Astrocyte (in vitro differentiated cells and primary cell): ENCODE data around the gene HLA-DMB. TPM values are rescaled to one million over a fixed set of nuclear protein-coding genes. Genes with fewer than 3 reads are reported as not detected.

Experiments used
- DNase-seq: peaks from one replicate; pipeline ENCODE4 v3.0.0-alpha.2; 2010; ENCODE audit warnings: low read depth
- FAIRE-seq: peaks from 2 replicates; lab custom pipeline; 2011; peaks lifted over from hg19 to GRCh38; lab: Jason Lieb, UNC
- H2AFZ ChIP-seq: 2 replicates; pipeline ENCODE4 v1.6.0; 2012; ENCODE audit warnings: low read depth, low read length, inconsistent platforms
- H3K27ac ChIP-seq: 2 replicates; pipeline ENCODE4 v1.5.1; 2011; ENCODE audit warnings: low read depth, low read length, inconsistent platforms
- H3K27me3 ChIP-seq: 2 replicates; pipeline ENCODE4 v1.6.0; 2011; ENCODE audit warnings: low read length, inconsistent platforms; ENCODE audit not compliant: insufficient read depth
- H3K36me3 ChIP-seq: 2 replicates; pipeline ENCODE4 v1.5.1; 2011; ENCODE audit warnings: low read length, inconsistent platforms; ENCODE audit not compliant: insufficient read depth
- H3K4me1 ChIP-seq: 2 replicates; pipeline ENCODE4 v1.5.1; 2011; ENCODE audit warnings: low read length, inconsistent platforms; ENCODE audit not compliant: insufficient read depth
- H3K4me2 ChIP-seq: 2 replicates; pipeline ENCODE4 v1.6.0; 2012; ENCODE audit warnings: low read length, inconsistent platforms
- H3K4me3 ChIP-seq: 2 replicates; pipeline ENCODE4 v1.5.1; 2011; ENCODE audit warnings: low read depth, mild to moderate bottlenecking, low read length, inconsistent platforms; ENCODE audit not compliant: insufficient read depth
- H3K79me2 ChIP-seq: 2 replicates; pipeline ENCODE4 v1.6.0; 2012; ENCODE audit warnings: mild to moderate bottlenecking, low read length, inconsistent platforms; ENCODE audit not compliant: insufficient read depth
- H3K9ac ChIP-seq: 2 replicates; pipeline ENCODE4 v1.6.0; 2012; ENCODE audit warnings: mild to moderate bottlenecking, low read length, inconsistent platforms
- H3K9me3 ChIP-seq: 2 replicates; pipeline ENCODE4 v1.5.1; 2012; ENCODE audit warnings: low read depth, mild to moderate bottlenecking, low read length, inconsistent platforms; ENCODE audit not compliant: insufficient read depth
- H4K20me1 ChIP-seq: 2 replicates; pipeline ENCODE4 v1.6.0; 2012; ENCODE audit warnings: low read length, inconsistent platforms; ENCODE audit not compliant: insufficient read depth
- H3K27ac Mint-ChIP-seq: one replicate; pipeline ENCODE4 v1.8.0; 2021; ENCODE audit warnings: mild to moderate bottlenecking, mixed read lengths; ENCODE audit not compliant: unreplicated experiment
- H3K27me3 Mint-ChIP-seq: one replicate; pipeline ENCODE4 v1.8.0; 2021; ENCODE audit warnings: low read depth, mixed read lengths; ENCODE audit not compliant: unreplicated experiment
- H3K36me3 Mint-ChIP-seq: one replicate; pipeline ENCODE4 v1.8.0; 2021; ENCODE audit warnings: low read depth, mixed read lengths; ENCODE audit not compliant: unreplicated experiment
- H3K4me1 Mint-ChIP-seq: one replicate; pipeline ENCODE4 v1.8.0; 2021; ENCODE audit warnings: low read depth, mixed read lengths; ENCODE audit not compliant: unreplicated experiment
- H3K4me3 Mint-ChIP-seq: one replicate; pipeline ENCODE4 v1.8.0; 2021; ENCODE audit warnings: mild to moderate bottlenecking, moderate library complexity, mixed read lengths; ENCODE audit not compliant: unreplicated experiment
- H3K9me3 Mint-ChIP-seq: one replicate; pipeline ENCODE4 v1.8.0; 2021; ENCODE audit warnings: mild to moderate bottlenecking, mixed read lengths; ENCODE audit not compliant: unreplicated experiment
- EZH2 ChIP-seq: IDR thresholded peaks from 2 replicates; pipeline ENCODE4 v1.6.1; 2012; ENCODE audit warnings: mild to moderate bottlenecking, low read length, inconsistent platforms; ENCODE audit not compliant: insufficient read depth
- total RNA-seq: library from RNA; stranded (reverse); gene quantifications from 2 replicates; pipeline ENCODE4 v1.2.1, GENCODE V29; 2021
- TF ChIP-seq, protein P1 (sequence below): IDR thresholded peaks from 2 replicates; pipeline ENCODE4 v1.5.1; 2011; ENCODE audit warnings: low read depth, mild to moderate bottlenecking, inconsistent platforms, low read length, moderate library complexity; ENCODE audit not compliant: insufficient read depth

Gene HLA-DMB
- total RNA-seq, 1 donor from 2014 or later = 0.11 TPM

DNA sequence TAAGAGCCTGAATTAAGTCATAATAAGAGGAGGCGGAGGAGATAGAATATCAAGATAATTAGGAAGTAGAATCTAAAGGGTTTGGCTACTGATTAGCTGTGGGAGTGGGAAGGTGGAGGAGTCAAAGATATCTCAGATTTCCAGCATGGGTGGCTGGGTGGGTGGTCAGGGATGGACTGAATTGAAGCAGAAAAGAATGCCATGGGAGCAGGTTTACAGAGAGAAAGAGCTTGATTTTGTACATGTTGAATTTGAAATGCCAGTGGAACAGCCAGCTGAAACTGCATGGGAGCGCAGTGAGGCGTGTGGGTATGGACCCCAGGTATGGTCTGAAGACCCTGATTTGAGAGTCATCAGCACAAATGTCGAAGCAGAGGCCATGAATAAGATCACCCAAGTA is 13.4 kb upstream of the HLA-DMB start:
- TF ChIP-seq, protein P1, sequence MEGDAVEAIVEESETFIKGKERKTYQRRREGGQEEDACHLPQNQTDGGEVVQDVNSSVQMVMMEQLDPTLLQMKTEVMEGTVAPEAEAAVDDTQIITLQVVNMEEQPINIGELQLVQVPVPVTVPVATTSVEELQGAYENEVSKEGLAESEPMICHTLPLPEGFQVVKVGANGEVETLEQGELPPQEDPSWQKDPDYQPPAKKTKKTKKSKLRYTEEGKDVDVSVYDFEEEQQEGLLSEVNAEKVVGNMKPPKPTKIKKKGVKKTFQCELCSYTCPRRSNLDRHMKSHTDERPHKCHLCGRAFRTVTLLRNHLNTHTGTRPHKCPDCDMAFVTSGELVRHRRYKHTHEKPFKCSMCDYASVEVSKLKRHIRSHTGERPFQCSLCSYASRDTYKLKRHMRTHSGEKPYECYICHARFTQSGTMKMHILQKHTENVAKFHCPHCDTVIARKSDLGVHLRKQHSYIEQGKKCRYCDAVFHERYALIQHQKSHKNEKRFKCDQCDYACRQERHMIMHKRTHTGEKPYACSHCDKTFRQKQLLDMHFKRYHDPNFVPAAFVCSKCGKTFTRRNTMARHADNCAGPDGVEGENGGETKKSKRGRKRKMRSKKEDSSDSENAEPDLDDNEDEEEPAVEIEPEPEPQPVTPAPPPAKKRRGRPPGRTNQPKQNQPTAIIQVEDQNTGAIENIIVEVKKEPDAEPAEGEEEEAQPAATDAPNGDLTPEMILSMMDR = no peak
- no peak for TF ChIP-seq EZH2
- peaks cover 8% of the 10 kb centered on the region for H3K36me3 Mint-ChIP-seq
- H3K27me3 Mint-ChIP-seq = peaks cover under 1% of the 10 kb centered on the region
- no peaks in the 10 kb centered on the region for H3K9me3 Mint-ChIP-seq
- H3K9ac ChIP-seq = no peak overlapping the region
- FAIRE-seq (no peak), DNase-seq (no peak)
- H3K36me3 ChIP-seq = no peaks in the 10 kb centered on the region
- no peaks in the 10 kb centered on the region for H3K4me1 Mint-ChIP-seq
- no peak overlapping the region for H3K27ac Mint-ChIP-seq
- no peak overlapping the region for H3K27ac ChIP-seq
- H3K9me3 ChIP-seq = no peaks in the 10 kb centered on the region
- no peaks in the 10 kb centered on the region for H3K4me1 ChIP-seq
- H2AFZ ChIP-seq = no peak overlapping the region
- H3K4me3 Mint-ChIP-seq = peak overlapping the region; percentile 10
- no peak overlapping the region for H3K4me3 ChIP-seq
- no peaks in the 10 kb centered on the region for H3K79me2 ChIP-seq
- peaks cover 3% of the 10 kb centered on the region for H3K27me3 ChIP-seq
- H4K20me1 ChIP-seq = no peaks in the 10 kb centered on the region
- no peak overlapping the region for H3K4me2 ChIP-seq

DNA sequence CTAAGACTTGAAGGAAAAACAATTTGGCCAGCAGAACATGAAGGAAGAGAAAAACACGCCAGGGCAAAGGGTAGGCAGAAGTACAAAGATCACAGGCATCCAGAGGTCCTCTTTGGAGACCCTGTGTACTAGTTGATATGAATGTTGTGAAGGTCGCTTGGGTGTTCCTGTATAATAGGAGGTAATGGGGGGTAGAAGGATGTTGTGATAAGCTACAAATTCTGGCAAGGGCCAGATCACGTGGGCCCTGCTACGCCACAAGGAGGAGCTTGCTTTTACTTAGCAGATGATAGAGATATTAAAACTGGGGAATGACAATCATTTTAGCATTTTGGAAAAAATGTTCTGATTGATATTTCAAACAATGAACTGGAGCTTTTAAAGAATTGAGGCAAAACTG is 12.9 kb upstream of the HLA-DMB start:
- DNase-seq (no peak), FAIRE-seq (no peak)
- Histone ChIP-seq H3K9ac (no peak overlapping the region), H3K27ac (no peak overlapping the region), H4K20me1 (no peaks in the 10 kb centered on the region), H3K4me2 (no peak overlapping the region), H3K79me2 (no peaks in the 10 kb centered on the region), H3K4me3 (no peak overlapping the region), H3K36me3 (no peaks in the 10 kb centered on the region), H3K27me3 (peaks cover 3% of the 10 kb centered on the region), H3K9me3 (no peaks in the 10 kb centered on the region), H2AFZ (no peak overlapping the region), H3K4me1 (no peaks in the 10 kb centered on the region)
- no peaks in the 10 kb centered on the region for H3K4me1 Mint-ChIP-seq
- no peak overlapping the region for H3K27ac Mint-ChIP-seq
- peaks cover 4% of the 10 kb centered on the region for H3K27me3 Mint-ChIP-seq
- H3K4me3 Mint-ChIP-seq = no peak overlapping the region
- H3K9me3 Mint-ChIP-seq = no peaks in the 10 kb centered on the region
- peaks cover 8% of the 10 kb centered on the region for H3K36me3 Mint-ChIP-seq
- TF ChIP-seq, protein P1 = no peak
- TF ChIP-seq EZH2 = no peak

DNA sequence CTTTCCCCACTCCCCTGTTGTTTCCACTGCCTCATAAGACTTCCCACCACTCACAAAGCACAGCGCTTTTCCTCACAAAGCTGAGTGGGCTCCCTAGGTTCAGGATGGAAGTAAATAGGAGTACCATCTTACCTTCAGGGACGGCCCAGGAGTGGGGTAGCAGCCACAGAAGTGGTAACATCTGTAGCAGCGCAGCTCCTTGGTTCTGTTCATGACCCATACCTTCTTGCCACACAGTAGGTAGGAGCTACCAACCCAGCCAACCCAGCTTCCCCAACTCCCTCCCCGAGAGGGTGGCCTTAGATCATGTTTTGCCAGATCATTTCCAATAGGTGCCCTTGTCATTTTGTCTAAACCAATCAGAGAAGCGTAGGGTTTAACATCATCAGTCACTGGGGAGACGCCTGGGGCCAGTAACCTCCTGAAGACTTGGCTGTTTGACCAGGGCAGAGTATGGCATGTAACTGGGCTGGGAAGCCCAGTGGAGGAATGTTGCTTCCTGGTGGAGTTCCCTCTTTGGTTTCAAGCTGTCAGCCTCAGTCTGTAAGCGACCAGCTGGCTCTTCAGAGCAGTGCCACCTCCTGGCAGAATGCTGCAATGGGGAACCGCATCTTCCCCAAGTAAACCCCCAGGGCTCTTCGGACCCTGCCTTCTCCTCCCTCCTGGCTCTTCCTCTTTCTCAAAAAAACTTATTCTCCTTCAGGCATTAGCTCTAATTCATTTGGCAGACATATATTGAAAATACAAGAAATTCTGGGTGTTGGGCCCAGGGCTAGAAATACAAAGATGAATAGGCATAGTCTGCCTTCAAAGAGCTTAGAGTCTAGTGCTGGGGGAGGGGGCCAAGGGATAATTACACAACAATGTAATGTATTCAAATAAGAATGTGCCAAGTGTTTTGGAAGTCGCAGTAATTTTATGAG is 12.2 kb upstream of the HLA-DMB start, which contains the start of gene HLA-DMA:
HLA-DMA (minus strand) TSS at position 281 of the 923 bp plus-strand sequence; CDS start at position 220, 61 bp downstream.
- H3K27me3 Mint-ChIP-seq = peaks cover 4% of the 10 kb centered on the region
- Histone ChIP-seq H3K9ac (no peak within 1 kb of the TSS), H3K4me2 (peak within 1 kb of the TSS; percentile 42), H3K4me1 (no peaks in the 10 kb centered on the region), H3K9me3 (no peaks in the 10 kb centered on the region), H3K36me3 (no peaks in the 10 kb centered on the region), H3K27ac (no peak within 1 kb of the TSS), H3K27me3 (peaks cover 3% of the 10 kb centered on the region), H4K20me1 (no peaks in the 10 kb centered on the region), H3K4me3 (no peak within 1 kb of the TSS), H2AFZ (peak within 1 kb of the TSS; percentile 49), H3K79me2 (no peaks in the 10 kb centered on the region)
- H3K36me3 Mint-ChIP-seq = peaks cover 8% of the 10 kb centered on the region
- no peak for TF ChIP-seq EZH2
- TF ChIP-seq, protein P1 = peak; percentile 69
- no peaks in the 10 kb centered on the region for H3K9me3 Mint-ChIP-seq
- peak within 1 kb of the TSS; percentile 35 for H3K27ac Mint-ChIP-seq
- H3K4me3 Mint-ChIP-seq = peak within 1 kb of the TSS; percentile 61
- DNase-seq = peak; percentile 77
- no peaks in the 10 kb centered on the region for H3K4me1 Mint-ChIP-seq
- peak; percentile 56 for FAIRE-seq
